Dermis microvascular lymphatic vessel endothelial cell (primary cell): ENCODE results near the gene MZT1. TPM values are rescaled to one million over a fixed set of nuclear protein-coding genes. Genes with fewer than 3 reads are reported as not detected.
"Not testable (repeated sequence)": the region's sequence is repeated elsewhere in the genome, so short reads cannot be mapped to it uniquely, and the experiment has no call there.

Source experiments
- DNase-seq, 2 donors: peaks; one replicate each; pipeline versions ENCODE4 v3.0.0 to v3.0.0-alpha.2; 2010; ENCODE audit warnings: low read depth in 2 of 2
- total RNA-seq: library from RNA; depleted of rRNA; stranded (reverse); fragments of >200 nt; gene quantifications from 2 replicates; pipeline ENCODE4 v1.2.1, GENCODE V29; 2014

The MZT1 gene, protein sequence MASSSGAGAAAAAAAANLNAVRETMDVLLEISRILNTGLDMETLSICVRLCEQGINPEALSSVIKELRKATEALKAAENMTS
- total RNA-seq: 9.4 and 12.7 TPM in 2 replicates

DNA sequence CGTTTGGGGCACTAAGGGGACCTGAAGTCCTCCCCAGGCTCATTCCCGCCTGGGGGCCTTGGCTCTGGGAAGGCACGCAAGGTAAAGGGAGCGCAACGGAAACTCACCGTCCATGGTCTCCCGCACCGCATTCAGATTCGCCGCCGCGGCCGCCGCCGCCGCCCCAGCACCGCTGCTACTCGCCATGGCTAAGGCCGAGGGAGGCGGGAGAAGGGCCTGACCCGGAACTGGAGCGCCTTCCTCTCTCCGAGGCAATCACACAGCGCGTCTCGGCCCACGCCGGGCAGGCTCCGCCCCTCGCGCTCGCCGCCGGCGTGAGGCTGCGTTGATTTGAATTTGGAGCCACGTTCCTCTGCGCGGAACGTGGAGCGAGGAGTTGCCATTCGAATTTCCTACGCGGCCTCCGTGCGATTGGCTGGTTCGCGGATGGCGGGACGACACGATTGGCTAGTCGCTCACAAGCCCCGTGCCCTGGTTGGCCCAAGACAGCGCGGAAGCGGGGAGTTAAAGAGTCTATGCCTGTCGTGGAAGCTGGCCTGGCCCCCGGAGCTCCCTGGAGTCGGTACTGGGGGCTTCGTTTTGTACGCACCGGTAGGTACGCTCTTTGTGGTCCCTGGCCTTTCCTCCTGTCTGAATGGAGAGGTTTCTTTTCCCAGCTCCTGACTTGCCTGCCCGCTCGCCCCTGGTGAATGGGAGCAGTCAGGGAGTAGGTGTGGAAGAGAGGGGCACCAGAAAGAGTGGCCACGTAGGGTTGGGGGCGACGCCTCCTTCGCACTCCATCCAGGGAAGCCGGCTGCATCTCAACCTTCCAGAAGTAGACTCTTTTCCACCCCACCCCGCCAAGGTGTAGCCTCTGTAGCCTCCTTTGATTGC is at the start of gene MZT1, which contains the start of gene BORA:
Gene MZT1 (minus strand): TSS at position 213 of the 873 bp plus-strand sequence. CDS start 27 bp downstream, at position 186.
Gene BORA (plus strand): TSS at position 507 of the 873 bp plus-strand sequence. CDS start 1,018 bp downstream, outside the sequence.
- peak; percentile 95 to 99 for DNase-seq

DNA sequence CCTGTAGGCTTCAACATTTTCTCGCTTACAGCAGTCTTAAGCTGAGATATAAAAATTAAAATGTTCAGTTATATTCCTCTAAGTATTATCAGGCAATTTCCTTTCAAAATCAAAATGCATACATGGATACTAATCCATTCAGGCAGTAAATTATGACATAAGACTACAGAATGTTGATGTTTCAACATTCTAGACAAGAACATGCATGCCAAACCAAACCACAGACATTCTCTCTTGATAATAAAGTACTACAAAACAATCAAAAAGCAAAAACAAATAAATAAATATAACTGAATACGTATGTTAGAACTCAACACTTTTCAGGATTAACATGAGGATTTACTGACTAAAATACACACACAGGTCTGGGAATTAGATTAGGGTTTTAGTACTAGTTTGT is 46.6 kb upstream of the MZT1 start:
- no peak for DNase-seq

DNA sequence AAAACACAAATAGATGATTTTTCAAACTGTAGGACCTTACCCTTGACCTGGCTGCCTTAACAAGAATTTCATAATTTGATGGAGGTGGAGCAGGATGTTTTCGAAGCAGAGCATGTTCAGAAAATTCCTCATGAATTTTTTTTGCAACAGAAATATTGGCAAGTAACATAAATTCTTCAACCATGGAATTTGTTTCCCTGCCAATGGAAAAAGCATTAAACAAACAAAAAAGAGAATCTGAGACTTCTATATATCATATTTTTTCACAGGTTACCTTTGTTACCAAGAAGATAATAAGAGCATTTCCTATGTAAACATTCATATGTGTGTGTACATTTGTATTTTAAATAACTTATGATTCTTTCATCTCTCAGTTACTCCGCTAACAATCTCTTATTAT is 36.0 kb upstream of the MZT1 start:
- peak; percentile 2 to 60 for DNase-seq

DNA sequence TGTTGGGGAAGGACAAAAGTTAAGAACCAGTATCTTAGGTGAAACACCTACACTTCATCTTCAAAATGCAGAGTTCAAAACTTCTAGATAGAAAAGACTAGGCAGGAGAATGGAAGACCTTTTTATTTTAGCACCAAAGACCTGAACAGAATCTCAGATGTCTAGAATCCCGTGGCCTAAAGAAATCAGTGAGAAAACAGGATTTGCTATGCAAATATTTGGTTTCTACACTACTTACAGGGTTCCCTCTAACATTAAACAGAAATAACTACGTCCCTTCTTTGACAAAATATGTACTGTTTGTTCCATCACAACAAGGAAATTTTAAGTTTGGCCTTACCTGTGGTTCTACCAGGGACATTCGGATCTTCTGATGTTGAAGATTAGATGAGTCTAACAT is 32.8 kb upstream of the MZT1 start:
- DNase-seq: no peak

GRCh38 chr13:72757792-72758535 is 30.5 kb upstream of the MZT1 start:
- DNase-seq: no peak

- DNase-seq: no peak
These were observed 26.7 kb upstream of the MZT1 start for GRCh38 chr13:72754111-72754510.

DNA sequence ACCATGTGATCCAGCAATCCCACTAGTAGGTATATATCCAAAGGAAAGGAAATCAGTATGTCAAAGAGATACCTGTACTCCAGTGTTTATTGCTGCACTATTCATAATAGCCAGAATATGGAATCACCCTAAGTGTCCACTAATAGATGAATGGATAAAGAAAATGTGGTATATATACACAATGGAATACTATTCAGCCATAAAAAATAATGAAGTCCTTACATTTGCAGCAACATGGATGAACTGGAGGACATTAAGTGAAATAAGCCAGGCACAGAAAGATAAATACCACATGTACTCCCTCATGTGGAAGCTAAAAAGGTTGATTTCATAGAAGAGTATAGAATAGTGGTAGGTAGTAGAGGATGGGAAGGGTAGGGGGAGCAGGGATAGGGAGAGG is 23.8 kb upstream of the MZT1 start:
- DNase-seq: no peak

- no peak for DNase-seq
These were observed 17.8 kb upstream of the MZT1 start for GRCh38 chr13:72745260-72745659.

DNA sequence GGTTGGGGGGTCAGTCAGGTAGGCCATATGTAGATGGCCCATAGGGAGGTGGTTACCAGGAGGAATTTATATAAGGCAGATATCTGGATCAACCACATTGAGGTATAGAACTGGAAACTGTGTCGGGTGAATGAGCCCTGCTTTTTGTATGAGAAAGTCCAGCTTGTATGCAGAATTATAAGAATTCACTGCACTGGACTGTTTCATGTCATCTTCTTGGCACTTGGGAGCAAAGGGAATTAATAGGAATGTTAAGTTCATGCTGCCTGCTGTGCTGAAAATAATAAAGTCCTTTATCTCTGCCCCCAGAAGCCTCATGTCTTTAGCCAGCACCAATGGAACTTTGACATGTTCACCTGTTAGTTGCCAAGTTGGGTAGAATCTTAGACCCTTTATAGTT is 12.6 kb upstream of the MZT1 start:
- DNase-seq: no peak

DNA sequence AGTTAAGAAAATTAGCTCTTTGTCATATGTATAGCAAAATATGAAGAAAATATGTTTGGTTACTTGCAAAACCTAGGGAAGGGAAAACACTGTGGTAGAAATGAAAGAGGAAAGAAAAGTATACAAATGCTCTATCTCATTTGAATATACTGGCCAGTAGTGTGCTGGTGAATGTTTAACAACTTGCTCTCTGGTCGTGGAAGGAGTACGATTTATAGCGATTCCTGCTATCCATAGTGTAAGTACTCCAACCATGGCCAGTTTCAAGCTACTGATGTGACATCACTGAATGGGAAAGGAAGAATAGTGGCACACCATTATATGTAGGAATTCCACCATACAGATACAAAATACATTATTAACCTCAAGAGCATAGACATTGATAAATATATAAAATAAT is 9.6 kb upstream of the MZT1 start:
- no peak for DNase-seq

DNA sequence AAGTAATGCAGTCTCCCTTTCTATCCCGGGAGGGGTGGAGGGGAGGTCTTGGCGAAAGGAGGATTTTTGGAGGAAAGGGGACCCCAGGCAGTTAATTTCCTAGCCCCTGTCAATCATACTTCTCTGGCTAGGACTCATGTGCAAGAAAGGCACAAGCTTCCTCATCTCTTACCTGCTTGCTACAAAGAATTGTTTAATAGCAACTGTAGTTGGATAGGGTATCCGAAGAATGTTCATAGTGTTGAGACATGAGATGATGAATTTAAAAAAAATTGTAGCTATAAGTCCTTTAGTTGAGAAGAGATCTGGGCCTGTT is 819 bp upstream of the MZT1 start:
- no peak for DNase-seq

- DNase-seq: peak in 1 of 2 donors; percentile 47
These were observed 558 bp downstream of the MZT1 start for GRCh38 chr13:72726726-72727416.

DNA sequence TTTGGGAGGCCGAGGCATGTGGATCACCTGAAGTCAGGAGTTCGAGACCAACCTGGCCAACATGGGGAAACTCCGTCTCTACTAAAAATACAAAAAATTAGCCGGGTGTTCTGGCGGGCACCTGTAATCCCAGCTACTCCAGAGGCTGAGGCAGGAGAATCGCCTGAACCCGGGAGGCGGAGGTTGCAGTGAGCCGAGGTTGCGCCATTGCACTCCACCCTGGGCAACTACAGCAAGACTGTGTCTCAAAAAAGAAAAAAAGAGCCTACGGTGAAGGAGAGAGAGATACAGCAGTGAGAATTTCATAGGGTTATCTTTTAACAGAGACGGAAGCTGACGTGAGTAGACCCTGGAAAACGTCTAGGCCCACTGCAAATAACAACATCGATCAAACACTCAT is 1.2 kb downstream of the MZT1 start:
- not testable (repeated sequence) for DNase-seq

DNA sequence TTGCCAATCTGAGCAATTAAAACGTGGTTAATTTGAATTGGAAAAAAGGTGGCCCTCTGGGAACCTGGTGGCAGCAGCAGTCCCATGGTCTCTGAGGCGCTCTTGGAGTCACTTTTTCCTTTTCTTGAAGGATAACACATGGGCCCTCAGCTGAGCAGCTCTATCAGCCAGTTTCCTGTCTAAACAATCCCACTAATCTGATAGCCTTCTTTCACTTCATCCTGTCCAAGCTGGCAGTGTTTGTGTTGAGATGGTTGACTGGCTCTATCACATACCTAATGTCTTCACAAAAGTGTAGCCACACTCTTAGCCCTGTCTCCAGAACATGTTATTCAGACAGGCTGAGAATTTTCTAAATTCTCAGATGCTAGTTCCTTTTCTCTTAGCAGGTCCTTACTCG is 10.7 kb downstream of the MZT1 start:
- DNase-seq: peak in 1 of 2 donors; percentile 71

DNA sequence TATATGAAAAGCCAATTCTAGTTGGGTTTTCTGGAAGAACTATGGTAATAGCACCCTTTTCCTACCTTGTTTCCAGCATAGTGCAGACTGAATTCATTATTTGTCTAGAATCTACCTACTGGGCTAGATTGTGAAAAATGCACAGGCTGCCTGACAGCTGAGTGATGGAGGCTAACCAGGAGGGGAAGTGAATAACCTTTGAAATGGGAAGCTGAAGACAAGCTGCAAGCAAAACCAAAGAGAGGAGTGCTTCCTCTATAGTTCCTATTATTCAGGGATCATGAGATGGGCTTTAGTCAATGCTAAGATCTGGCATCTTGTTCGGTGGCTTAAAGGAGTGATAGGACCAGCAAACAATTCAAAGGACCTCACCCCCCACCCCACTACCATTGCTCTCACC is 26.9 kb downstream of the MZT1 start:
- no peak for DNase-seq

DNA sequence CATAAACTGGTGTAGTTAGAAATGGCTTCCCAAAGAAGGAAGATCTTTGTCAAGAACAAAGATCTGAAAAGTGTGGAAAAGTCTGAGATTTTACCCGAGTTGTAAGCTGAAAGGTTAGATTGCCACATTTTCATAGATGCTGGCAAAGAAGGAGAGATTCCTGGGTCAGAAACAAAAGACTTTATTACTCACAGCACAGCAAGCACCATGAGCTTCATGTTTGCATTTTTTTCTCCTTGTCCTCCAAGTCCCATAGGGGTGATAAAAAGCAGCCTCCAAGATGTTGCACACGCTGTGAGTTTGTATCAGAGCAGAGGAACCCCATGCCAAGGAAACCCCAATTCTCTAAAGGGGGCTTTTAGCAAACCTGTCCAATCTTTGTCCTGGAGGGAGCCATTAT is 29.3 kb downstream of the MZT1 start:
- DNase-seq: no peak

DNA sequence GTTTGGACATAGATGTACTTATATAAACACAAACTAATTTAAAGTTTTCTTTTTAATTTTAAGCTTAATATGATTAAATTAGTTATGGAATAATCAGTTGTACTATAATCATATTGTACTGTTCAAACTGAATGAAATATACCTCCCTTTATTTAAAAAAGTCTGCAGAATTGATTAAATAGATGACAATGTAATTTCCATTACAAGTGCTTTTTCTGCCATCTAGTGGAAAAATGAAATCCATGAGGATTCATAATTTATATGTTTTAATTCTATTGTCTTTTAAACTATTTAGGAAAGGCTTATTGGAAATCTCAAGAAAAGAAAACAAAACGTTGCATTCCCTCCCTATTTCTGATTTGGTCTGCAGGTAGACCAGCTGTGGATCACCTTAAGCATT is 30.9 kb downstream of the MZT1 start:
- peak; percentile 33 to 35 for DNase-seq

DNA sequence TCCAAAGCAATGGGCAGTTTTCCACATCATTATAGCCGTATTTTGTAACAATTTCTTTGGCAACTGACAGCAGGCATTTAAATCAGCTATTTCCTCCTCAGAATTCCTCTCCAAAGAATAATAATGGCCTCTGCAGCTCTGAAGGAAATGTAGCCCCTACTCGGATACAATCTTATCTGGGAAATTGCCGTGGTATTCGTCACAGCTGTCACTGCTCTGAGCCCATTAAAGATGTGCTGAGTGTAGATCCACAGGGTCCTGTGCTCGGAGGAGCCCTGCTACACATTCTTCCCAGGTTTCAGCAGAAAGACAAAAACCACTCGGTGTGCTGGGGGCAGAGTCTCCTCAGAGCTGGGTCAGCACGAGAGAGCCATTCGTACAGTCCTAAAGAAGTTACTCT is 33.1 kb downstream of the MZT1 start:
- peak in 1 of 2 donors; percentile 7 for DNase-seq

GRCh38 chr13:72693832-72694231 is 33.6 kb downstream of the MZT1 start:
- DNase-seq: peak in 1 of 2 donors; percentile 4

DNA sequence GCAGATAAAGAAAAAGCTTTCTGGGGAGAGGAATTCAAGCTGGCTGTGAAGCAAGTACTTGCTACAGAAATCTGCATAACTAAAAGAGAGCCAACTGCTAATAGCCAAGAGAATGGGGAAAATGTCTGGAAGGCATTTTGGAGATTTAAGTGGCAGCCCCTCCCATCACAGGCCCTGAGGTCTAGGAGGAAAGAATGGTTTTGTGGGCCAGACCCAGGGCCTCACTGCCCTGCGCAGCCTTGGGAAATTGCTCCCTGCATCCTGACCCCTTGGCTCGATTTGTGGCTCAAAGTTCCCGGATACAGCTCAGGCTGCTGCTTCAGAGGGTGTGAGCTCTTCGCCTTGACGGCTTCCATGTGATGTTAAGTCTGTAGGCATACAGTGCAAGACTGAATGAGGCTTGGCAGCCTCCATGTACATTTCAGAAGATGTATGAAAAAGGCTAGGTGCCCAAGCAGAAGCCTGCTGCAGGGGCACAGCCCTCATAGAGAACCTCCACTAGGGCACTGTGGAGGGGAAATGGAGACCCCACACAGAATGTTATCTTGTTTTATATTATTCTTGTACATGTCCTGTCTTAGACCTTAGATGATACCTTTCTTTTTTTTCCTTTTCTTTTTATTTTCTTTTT is 34.4 kb downstream of the MZT1 start:
- no peak for DNase-seq

DNA sequence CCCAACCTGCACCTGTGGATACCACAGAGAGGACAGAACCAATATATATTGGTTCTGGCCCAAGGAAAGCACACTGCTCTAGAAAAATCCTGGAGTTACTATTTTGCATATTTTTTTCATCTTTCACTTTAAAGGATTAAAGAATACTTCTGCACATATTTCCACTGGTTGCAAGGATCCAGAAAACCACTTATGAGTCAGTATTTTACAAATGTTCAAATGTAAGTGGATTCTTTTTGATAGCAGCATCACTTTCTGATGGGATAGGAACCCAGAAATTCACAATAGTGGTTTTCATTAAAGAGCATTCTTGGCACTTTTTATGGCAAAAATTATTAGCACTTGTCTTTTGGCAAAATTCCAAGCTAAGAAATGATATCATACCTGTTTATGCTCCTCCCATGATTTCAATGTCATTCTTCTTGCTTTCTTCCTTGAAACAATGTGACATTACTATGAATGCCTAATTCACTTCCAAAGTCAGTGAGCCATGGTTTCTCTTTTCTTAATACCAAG is 38.2 kb downstream of the MZT1 start:
- DNase-seq: no peak
